LNCAP (cell line): Measurements from ENCODE around the gene IDH1.

Source experiments
- CTCF ChIP-seq: fragments of 450-650 bp; IDR thresholded peaks from 2 replicates; pipeline ENCODE4 v1.5.1; 2017; ENCODE audit warnings: mild to moderate bottlenecking

IDH1 gene

GRCh38 chr2:208224802-208225201 lies 30.1 kb downstream of the IDH1 start:
- TF ChIP-seq CTCF, result no peak

DNA sequence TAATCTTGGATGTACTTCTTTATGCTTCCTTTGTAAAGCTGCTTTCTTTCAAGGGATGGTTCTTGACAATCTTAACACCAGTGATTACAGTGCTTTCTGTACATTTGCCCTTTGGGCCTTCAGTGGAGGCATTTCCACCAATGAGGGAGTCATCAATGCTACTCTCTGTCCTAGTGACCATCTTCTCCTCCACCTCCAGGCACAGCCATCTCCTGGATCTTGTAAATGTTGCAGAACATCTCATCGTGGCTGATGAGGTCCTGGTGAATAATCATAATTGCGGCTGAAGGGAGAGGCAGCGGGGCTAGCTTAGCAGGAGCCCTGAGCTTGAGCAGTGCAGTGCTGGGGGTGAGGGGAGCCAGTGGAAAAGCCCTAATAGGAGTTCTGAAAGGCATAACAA lies 32.5 kb downstream of the IDH1 start:
- TF ChIP-seq CTCF, result no peak

- no peak for TF ChIP-seq CTCF
Observed at GRCh38 chr2:208210688-208211451, 44.0 kb downstream of the IDH1 start.

DNA sequence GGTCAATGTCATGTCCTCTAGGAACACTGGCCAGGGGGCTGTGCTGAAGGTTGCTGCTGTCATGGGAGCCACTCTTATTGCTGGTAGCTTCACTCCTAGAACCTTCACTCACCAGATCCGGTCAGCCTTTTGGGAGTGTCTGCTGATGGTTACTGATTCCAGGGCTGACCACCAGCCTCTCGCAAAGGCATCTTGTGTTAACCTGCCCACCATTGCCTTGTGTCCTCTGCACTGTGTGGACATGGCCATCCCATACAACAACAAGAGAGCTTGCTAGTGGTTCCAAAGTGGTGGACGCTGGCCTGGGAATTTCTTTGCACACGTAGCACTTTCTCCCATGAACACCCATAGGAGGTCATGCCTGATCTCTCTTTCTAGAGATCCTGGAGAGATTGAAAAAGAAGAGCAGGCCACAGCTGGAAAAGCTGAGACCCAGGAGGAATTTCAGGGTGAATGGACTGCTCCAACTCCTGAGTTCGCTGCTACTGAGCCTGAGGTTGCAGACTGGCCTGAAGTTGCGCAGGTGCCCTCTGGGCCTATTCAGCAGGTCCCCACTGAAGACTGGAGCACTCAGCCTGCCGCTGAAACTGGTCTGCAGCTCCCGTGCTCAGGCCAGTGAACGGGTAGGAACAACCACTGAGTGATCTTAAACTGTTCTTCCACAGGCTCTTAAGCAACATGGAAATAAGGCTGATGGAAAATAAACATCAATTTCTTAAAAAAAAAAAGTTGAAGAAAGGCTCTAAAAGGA lies 46.4 kb downstream of the IDH1 start:
- no peak for TF ChIP-seq CTCF

DNA sequence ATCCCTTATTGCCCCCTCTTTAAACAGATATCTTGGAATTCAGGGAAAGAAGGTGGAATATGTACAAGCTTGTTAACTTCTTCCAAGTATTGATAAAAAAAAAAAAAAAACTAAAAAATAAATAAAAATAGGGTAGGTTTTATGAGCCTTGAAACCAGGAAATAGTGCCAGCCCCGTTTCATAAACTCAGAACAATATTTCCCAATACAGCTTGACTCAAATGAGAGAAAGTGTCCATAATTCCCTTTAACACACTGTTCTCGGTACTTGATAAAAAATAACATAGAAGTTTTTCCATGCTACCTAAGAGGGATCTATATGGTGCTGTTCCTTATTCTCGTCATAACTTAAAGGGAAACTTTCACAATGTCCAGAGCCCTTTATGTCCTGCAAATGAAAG lies 47.1 kb downstream of the IDH1 start:
- TF ChIP-seq CTCF, result no peak

DNA sequence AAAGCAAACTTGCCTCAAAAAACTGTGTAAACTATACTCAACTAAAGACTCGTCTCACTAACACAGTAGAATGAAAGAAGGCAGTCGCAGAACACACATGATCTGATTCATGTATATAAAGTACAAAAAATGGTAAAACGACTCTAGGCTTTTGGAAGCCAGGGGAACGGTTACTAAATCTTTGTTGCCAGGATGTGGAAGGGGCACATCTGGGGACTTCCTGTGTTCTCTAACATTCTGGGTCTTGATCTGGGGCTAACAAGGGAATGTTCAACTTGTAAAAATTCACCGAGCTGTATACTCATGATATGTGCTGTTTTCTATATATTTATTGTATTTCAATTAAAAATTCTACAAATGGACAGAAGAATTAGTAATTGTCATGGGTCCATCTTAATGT lies 50.7 kb downstream of the IDH1 start:
- no peak for TF ChIP-seq CTCF

- TF ChIP-seq CTCF, result no peak
Observed at GRCh38 chr2:208195531-208195930, 59.3 kb downstream of the IDH1 start.
